WERI-Rb-1 (cell line): ENCODE results near the gene TRIP12.

Experiments
- DNase-seq: peaks from one replicate; pipeline ENCODE4 v3.0.0-alpha.2; 2020
- H3K27ac ChIP-seq: fragments of 250-450 bp; sonication (Bioruptor Pico); 2 replicates; pipeline ENCODE4 v1.5.1; 2020; ENCODE audit warnings: mild to moderate bottlenecking, moderate library complexity
- H3K27me3 ChIP-seq: fragments of 250-450 bp; sonication (Bioruptor Pico); 2 replicates; pipeline ENCODE4 v1.5.1; 2021; ENCODE audit warnings: mild to moderate bottlenecking, low read depth, moderate library complexity; ENCODE audit not compliant: insufficient read depth, severe bottlenecking
- H3K36me3 ChIP-seq: fragments of 250-450 bp; sonication (Bioruptor Pico); 2 replicates; pipeline ENCODE4 v1.5.1; 2020; ENCODE audit warnings: mild to moderate bottlenecking, moderate library complexity
- H3K4me3 ChIP-seq: 2 replicates; pipeline ENCODE4 v1.5.1; 2011; ENCODE audit warnings: low read depth, mild to moderate bottlenecking, control low read depth, low read length
- H3K9me3 ChIP-seq: fragments of 250-450 bp; sonication (Bioruptor Pico); 2 replicates; pipeline ENCODE4 v1.5.1; 2021; ENCODE audit warnings: mild to moderate bottlenecking, moderate library complexity; ENCODE audit not compliant: severe bottlenecking
- CTCF ChIP-seq: IDR thresholded peaks from 2 replicates; pipeline ENCODE4 v1.5.1; 2011; ENCODE audit warnings: low read depth, mild to moderate bottlenecking, control low read depth, inconsistent platforms, low read length

Gene TRIP12

GRCh38 chr2:229815342-229815741 is 106.5 kb downstream of the TRIP12 start:
- Histone ChIP-seq H3K4me3 (no peak overlapping the region), H3K9me3 (no peaks in the 10 kb centered on the region), H3K27ac (no peak overlapping the region), H3K36me3 (peaks cover 54% of the 10 kb centered on the region), H3K27me3 (no peaks in the 10 kb centered on the region)
- no peak for DNase-seq
- TF ChIP-seq CTCF = no peak

GRCh38 chr2:229810786-229811185 is 111.0 kb downstream of the TRIP12 start:
- H3K36me3 ChIP-seq = peaks cover 68% of the 10 kb centered on the region

GRCh38 chr2:229805559-229805958 is 116.2 kb downstream of the TRIP12 start:
- H3K27ac ChIP-seq = no peak overlapping the region
- H3K36me3 ChIP-seq = peaks cover 62% of the 10 kb centered on the region
- no peaks in the 10 kb centered on the region for H3K27me3 ChIP-seq
- no peak overlapping the region for H3K4me3 ChIP-seq
- TF ChIP-seq CTCF = no peak
- DNase-seq = no peak
- no peaks in the 10 kb centered on the region for H3K9me3 ChIP-seq

More at GRCh38 chr2:229810786-229811185, 111.0 kb downstream of the TRIP12 start:
- H3K4me3 ChIP-seq = no peak overlapping the region
- no peak for DNase-seq
- no peaks in the 10 kb centered on the region for H3K27me3 ChIP-seq
- TF ChIP-seq CTCF = no peak
- no peaks in the 10 kb centered on the region for H3K9me3 ChIP-seq
- H3K27ac ChIP-seq = no peak overlapping the region

GRCh38 chr2:229802785-229803184 is 119.0 kb downstream of the TRIP12 start:
- H3K27ac ChIP-seq = no peak overlapping the region
- no peaks in the 10 kb centered on the region for H3K9me3 ChIP-seq
- TF ChIP-seq CTCF = no peak
- no peak for DNase-seq
- H3K4me3 ChIP-seq = no peak overlapping the region
- H3K36me3 ChIP-seq = peaks cover 65% of the 10 kb centered on the region
- H3K27me3 ChIP-seq = no peaks in the 10 kb centered on the region

DNA sequence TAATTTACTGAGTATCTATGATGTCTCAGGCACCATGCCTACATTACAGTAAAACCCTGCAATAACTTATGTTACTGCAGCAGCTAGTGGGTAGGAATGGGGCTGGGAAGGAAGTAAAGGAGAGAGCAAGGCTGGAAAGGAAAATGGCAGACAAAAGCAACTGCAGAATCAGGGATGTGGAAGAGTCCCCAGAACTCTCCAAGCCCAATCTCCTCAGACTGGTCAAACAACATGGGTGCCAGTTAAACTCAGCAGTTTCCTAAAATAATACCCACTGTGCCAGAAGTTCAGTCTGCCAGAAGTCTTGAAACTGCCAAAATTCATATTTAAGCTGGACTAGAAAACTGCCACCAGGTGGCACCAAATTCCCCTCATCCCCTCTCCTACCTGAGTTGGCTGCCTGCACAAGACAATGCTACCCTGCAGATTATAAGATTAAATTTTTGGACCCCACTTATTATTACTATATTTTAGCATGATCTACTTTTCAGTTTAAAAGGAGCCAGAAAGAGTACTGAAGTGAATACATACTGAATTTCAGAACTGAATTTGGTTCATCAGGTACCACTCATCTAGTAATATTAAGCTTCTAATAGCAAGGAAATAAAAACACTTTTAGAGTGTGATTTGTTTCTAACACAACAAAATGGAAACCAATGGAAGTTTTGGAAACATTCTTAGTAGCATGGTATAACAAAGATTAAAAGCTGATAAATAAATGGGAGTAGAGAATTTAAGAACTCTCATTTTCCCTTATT is 120.6 kb downstream of the TRIP12 start:
- Histone ChIP-seq H3K36me3 (peaks cover 68% of the 10 kb centered on the region), H3K4me3 (no peak overlapping the region), H3K27me3 (no peaks in the 10 kb centered on the region), H3K9me3 (no peaks in the 10 kb centered on the region), H3K27ac (no peak overlapping the region)
- TF ChIP-seq CTCF = peak; percentile 66
- DNase-seq = peak; percentile 47
